OCI-LY1 (cell line): ENCODE results near the gene CFAP206.

Source experiments
- H2AFZ ChIP-seq: fragments of 200-600 bp; sonication (generic), shearing (Covaris generic); 2 replicates; pipeline ENCODE4 v1.6.0; 2014; ENCODE audit warnings: antibody characterized with exemption, mild to moderate bottlenecking, low read length
- H3F3A ChIP-seq: fragments of 200-600 bp; sonication (generic), shearing (Covaris generic); 2 replicates; pipeline ENCODE4 v1.6.0; 2014; ENCODE audit warnings: mild to moderate bottlenecking, antibody characterized with exemption, low read length, moderate library complexity; ENCODE audit not compliant: insufficient read depth
- H3K27ac ChIP-seq: fragments of 200-600 bp; sonication (generic); 2 replicates; pipeline ENCODE4 v1.5.1; 2014; ENCODE audit warnings: low read length, mixed run types, mild to moderate bottlenecking, low read depth; ENCODE audit not compliant: poor library complexity, severe bottlenecking
- H3K27me3 ChIP-seq: fragments of 200-600 bp; sonication (generic); 2 replicates; pipeline ENCODE4 v1.6.0; 2014; ENCODE audit warnings: antibody characterized with exemption, mild to moderate bottlenecking, low read length, moderate library complexity; ENCODE audit not compliant: insufficient read depth
- H3K36me3 ChIP-seq: fragments of 200-600 bp; sonication (generic); 2 replicates; pipeline ENCODE4 v1.6.1; 2014; ENCODE audit warnings: mild to moderate bottlenecking, antibody characterized with exemption, low read length, moderate library complexity, mixed read lengths; ENCODE audit not compliant: insufficient read depth
- H3K4me1 ChIP-seq: fragments of 200-600 bp; sonication (generic); 2 replicates; pipeline ENCODE4 v1.5.1; 2014; ENCODE audit warnings: mild to moderate bottlenecking, low read length, moderate library complexity; ENCODE audit not compliant: insufficient read depth, severe bottlenecking
- H3K4me2 ChIP-seq: fragments of 200-600 bp; sonication (generic), shearing (Covaris generic); 2 replicates; pipeline ENCODE4 v1.6.1; 2014; ENCODE audit warnings: low read length
- H3K4me3 ChIP-seq: fragments of 200-600 bp; sonication (generic); 2 replicates; pipeline ENCODE4 v1.5.1; 2014; ENCODE audit warnings: low read length, low read depth, mild to moderate bottlenecking, mixed read lengths; ENCODE audit not compliant: poor library complexity, severe bottlenecking
- H3K79me2 ChIP-seq: fragments of 200-600 bp; shearing (Covaris generic); 2 replicates; pipeline ENCODE4 v1.6.1; 2016; ENCODE audit warnings: mixed run types, low read length, mixed read lengths; ENCODE audit not compliant: insufficient read depth
- H3K9ac ChIP-seq: fragments of 200-600 bp; sonication (generic), shearing (Covaris generic); 2 replicates; pipeline ENCODE4 v1.6.1; 2014; ENCODE audit warnings: mild to moderate bottlenecking, low read length, mixed read lengths
- H3K9me2 ChIP-seq: fragments of 200-600 bp; sonication (generic), shearing (Covaris generic); 2 replicates; pipeline ENCODE4 v1.6.1; 2014; ENCODE audit warnings: low read depth, mild to moderate bottlenecking, low read length, mixed read lengths
- H3K9me3 ChIP-seq: fragments of 200-600 bp; shearing (Covaris generic); 2 replicates; pipeline ENCODE4 v1.6.1; 2014; ENCODE audit warnings: low read length, mixed read lengths
- H4K20me1 ChIP-seq: fragments of 200-600 bp; sonication (generic), shearing (Covaris generic); 2 replicates; pipeline ENCODE4 v1.6.0; 2016; ENCODE audit warnings: mild to moderate bottlenecking, low read length; ENCODE audit not compliant: insufficient read depth
- EZH2 ChIP-seq: fragments of 200-600 bp; sonication (generic), shearing (Covaris generic); IDR thresholded peaks from 2 replicates; pipeline ENCODE4 v1.8.0; 2017; ENCODE audit warnings: borderline replicate concordance, mixed run types, mild to moderate bottlenecking, antibody characterized with exemption, low read length, moderate library complexity, mixed read lengths
- TF ChIP-seq, protein P1 (sequence below): fragments of 200-600 bp; sonication (generic), shearing (Covaris generic); IDR thresholded peaks from 2 replicates; pipeline ENCODE4 v1.5.1; 2017; ENCODE audit warnings: mild to moderate bottlenecking, antibody characterized with exemption, low read length, moderate library complexity, mixed read lengths

Gene CFAP206

GRCh38 chr6:87376643-87377042 is 31.1 kb upstream of the CFAP206 start:
- Histone ChIP-seq H2AFZ (no peak overlapping the region), H3F3A (no peaks in the 10 kb centered on the region), H3K36me3 (no peaks in the 10 kb centered on the region), H3K4me1 (no peaks in the 10 kb centered on the region), H3K9ac (no peak overlapping the region), H3K9me2 (no peaks in the 10 kb centered on the region), H4K20me1 (no peaks in the 10 kb centered on the region), H3K27me3 (no peaks in the 10 kb centered on the region), H3K9me3 (0 out of 2 replicates have a peak, but pooled peaks cover 2% of the 10 kb centered on the region), H3K4me3 (no peak overlapping the region), H3K27ac (no peak overlapping the region), H3K4me2 (no peak overlapping the region), H3K79me2 (no peaks in the 10 kb centered on the region)
- TF ChIP-seq, protein P1, sequence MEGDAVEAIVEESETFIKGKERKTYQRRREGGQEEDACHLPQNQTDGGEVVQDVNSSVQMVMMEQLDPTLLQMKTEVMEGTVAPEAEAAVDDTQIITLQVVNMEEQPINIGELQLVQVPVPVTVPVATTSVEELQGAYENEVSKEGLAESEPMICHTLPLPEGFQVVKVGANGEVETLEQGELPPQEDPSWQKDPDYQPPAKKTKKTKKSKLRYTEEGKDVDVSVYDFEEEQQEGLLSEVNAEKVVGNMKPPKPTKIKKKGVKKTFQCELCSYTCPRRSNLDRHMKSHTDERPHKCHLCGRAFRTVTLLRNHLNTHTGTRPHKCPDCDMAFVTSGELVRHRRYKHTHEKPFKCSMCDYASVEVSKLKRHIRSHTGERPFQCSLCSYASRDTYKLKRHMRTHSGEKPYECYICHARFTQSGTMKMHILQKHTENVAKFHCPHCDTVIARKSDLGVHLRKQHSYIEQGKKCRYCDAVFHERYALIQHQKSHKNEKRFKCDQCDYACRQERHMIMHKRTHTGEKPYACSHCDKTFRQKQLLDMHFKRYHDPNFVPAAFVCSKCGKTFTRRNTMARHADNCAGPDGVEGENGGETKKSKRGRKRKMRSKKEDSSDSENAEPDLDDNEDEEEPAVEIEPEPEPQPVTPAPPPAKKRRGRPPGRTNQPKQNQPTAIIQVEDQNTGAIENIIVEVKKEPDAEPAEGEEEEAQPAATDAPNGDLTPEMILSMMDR, result no peak
- TF ChIP-seq EZH2, result no peak

DNA sequence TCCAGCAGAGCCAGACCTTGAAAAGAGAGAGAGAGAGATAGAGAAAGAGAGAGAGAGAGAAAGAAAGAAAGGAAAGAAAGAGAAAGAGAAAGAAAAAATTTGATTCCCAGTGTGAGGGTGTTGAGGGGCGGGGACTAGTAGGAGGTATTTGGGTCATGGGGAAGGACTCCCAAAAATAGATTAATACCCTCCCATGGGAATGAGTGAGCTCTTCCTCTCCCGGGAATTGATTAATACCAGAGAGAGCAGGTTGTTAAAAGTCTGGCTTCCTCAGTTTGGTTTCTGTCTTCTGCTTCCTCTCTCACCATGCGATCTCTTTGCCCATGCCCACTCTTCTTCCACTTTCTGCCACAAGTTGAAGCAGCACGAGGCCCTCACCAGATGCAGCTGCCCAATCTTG is 28.8 kb upstream of the CFAP206 start:
- Histone ChIP-seq H3K9me3 (no peaks in the 10 kb centered on the region), H4K20me1 (no peaks in the 10 kb centered on the region), H3K4me2 (no peak overlapping the region), H3K4me3 (no peak overlapping the region), H3K9me2 (no peaks in the 10 kb centered on the region), H3K79me2 (no peaks in the 10 kb centered on the region), H3F3A (no peaks in the 10 kb centered on the region), H3K27ac (no peak overlapping the region), H3K4me1 (no peaks in the 10 kb centered on the region), H3K9ac (no peak overlapping the region), H3K27me3 (no peaks in the 10 kb centered on the region), H2AFZ (no peak overlapping the region), H3K36me3 (no peaks in the 10 kb centered on the region)
- TF ChIP-seq EZH2, result no peak
- TF ChIP-seq, protein P1, result no peak

- Histone ChIP-seq H4K20me1 (no peaks in the 10 kb centered on the region), H3K36me3 (no peaks in the 10 kb centered on the region), H3K9me2 (no peaks in the 10 kb centered on the region), H3K4me2 (no peak overlapping the region), H3K9ac (no peak overlapping the region), H2AFZ (no peak overlapping the region), H3F3A (no peaks in the 10 kb centered on the region), H3K9me3 (no peaks in the 10 kb centered on the region), H3K27me3 (no peaks in the 10 kb centered on the region), H3K4me3 (no peak overlapping the region), H3K27ac (no peak overlapping the region), H3K4me1 (peaks cover 5% of the 10 kb centered on the region), H3K79me2 (no peaks in the 10 kb centered on the region)
- TF ChIP-seq EZH2, result no peak
- TF ChIP-seq, protein P1, result no peak
These were observed 24.9 kb upstream of the CFAP206 start for GRCh38 chr6:87382861-87383260.
